Germinal center (tissue), 1 donor: ENCODE results near the gene FAHD2B.
A peak's percentile ranks its signal among the peaks of the same experiment; 100 is the strongest.
"Not testable (repeated sequence)": the region's sequence is repeated elsewhere in the genome, so short reads cannot be mapped to it uniquely, and the experiment has no call there.

Source experiments
- DNase-seq: peaks from one replicate; pipeline ENCODE4 v3.0.0; 2012; ENCODE audit warnings: mixed read lengths, low spot score

The FAHD2B gene

GRCh38 chr2:97094772-97095611, at the start of gene FAHD2B:
Gene FAHD2B, minus strand, starts transcription at chr2:97094882. Its CDS starts 3,176 bp downstream, at chr2:97091706.
- peak; percentile 71 for DNase-seq

- DNase-seq, result not testable (repeated sequence)
Measured at GRCh38 chr2:97144016-97144415, 49.3 kb upstream of the FAHD2B start.

GRCh38 chr2:97129090-97129489, 34.4 kb upstream of the FAHD2B start:
- not testable (repeated sequence) for DNase-seq

GRCh38 chr2:97113882-97114255, 19.2 kb upstream of the FAHD2B start:
- DNase-seq, result not testable (repeated sequence)

GRCh38 chr2:97113050-97113881, 18.6 kb upstream of the FAHD2B start, which contains the start of gene ANKRD36:
Gene ANKRD36, plus strand, starts transcription at chr2:97113153. Its CDS starts 587 bp downstream, at chr2:97113740.
- DNase-seq, result peak; percentile 69

GRCh38 chr2:97112320-97113049, 17.8 kb upstream of the FAHD2B start:
- DNase-seq, result peak; percentile 14

- DNase-seq, result not testable (repeated sequence)
Measured at GRCh38 chr2:97111246-97111645, 16.6 kb upstream of the FAHD2B start.

GRCh38 chr2:97106878-97107277, 12.2 kb upstream of the FAHD2B start:
- DNase-seq, result not testable (repeated sequence)

- not testable (repeated sequence) for DNase-seq
Measured at GRCh38 chr2:97098786-97099372, 4.2 kb upstream of the FAHD2B start.

GRCh38 chr2:97095661-97096060, 979 bp upstream of the FAHD2B start:
- no peak for DNase-seq

GRCh38 chr2:97093983-97094771, 505 bp downstream of the FAHD2B start:
- not testable (repeated sequence) for DNase-seq

GRCh38 chr2:97092946-97093345, 1.7 kb downstream of the FAHD2B start:
- DNase-seq, result not testable (repeated sequence)

- DNase-seq, result not testable (repeated sequence)
Measured at GRCh38 chr2:97088706-97089105, 6.0 kb downstream of the FAHD2B start.

- DNase-seq, result not testable (repeated sequence)
Measured at GRCh38 chr2:97085093-97085492, 9.6 kb downstream of the FAHD2B start.

GRCh38 chr2:97083516-97083915, 11.2 kb downstream of the FAHD2B start:
- not testable (repeated sequence) for DNase-seq

- not testable (repeated sequence) for DNase-seq
Measured at GRCh38 chr2:97082206-97082605, 12.5 kb downstream of the FAHD2B start.

GRCh38 chr2:97080855-97081254, 13.8 kb downstream of the FAHD2B start:
- DNase-seq, result not testable (repeated sequence)

GRCh38 chr2:97077213-97077612, 17.5 kb downstream of the FAHD2B start:
- DNase-seq, result not testable (repeated sequence)

GRCh38 chr2:97070915-97071314, 23.8 kb downstream of the FAHD2B start:
- not testable (repeated sequence) for DNase-seq

GRCh38 chr2:97068722-97069121, 26.0 kb downstream of the FAHD2B start:
- DNase-seq, result not testable (repeated sequence)

- DNase-seq, result no peak
Measured at GRCh38 chr2:97068074-97068473, 26.6 kb downstream of the FAHD2B start.
